HG02870 (cell line): ENCODE data around the gene ZNF223.

Experiments used
- ATAC-seq: cut with Tn5 transposase; IDR thresholded peaks from one replicate; pipeline ENCODE4 v1.9.1; 2021; ENCODE audit warnings: mild to moderate bottlenecking, moderate library complexity; ENCODE audit not compliant: unreplicated experiment

Gene ZNF223

GRCh38 chr19:44071824-44072542, 20.1 kb downstream of the ZNF223 start, which contains the start of gene ZNF284:
ZNF284 (plus strand) TSS chr19:44072159; CDS start chr19:44076390, 4,231 bp downstream.
- ATAC-seq, result peak; percentile 87

GRCh38 chr19:44072543-44073401, 20.9 kb downstream of the ZNF223 start:
- ATAC-seq, result no peak

GRCh38 chr19:44076325-44076724, 24.5 kb downstream of the ZNF223 start:
- ATAC-seq, result no peak

GRCh38 chr19:44092108-44092507, 40.3 kb downstream of the ZNF223 start:
- no peak for ATAC-seq

- peak; percentile 88 for ATAC-seq
These were observed 42.3 kb downstream of the ZNF223 start, which contains the start of gene ZNF224 for GRCh38 chr19:44093931-44094765. ZNF224 (plus strand) TSS chr19:44094361; CDS start chr19:44097874, 3,513 bp downstream.

GRCh38 chr19:44107751-44108150, 55.9 kb downstream of the ZNF223 start:
- no peak for ATAC-seq

- ATAC-seq, result no peak
These were observed 57.6 kb downstream of the ZNF223 start for GRCh38 chr19:44109458-44109857.

- ATAC-seq, result no peak
These were observed 60.2 kb downstream of the ZNF223 start for GRCh38 chr19:44111910-44112463.

GRCh38 chr19:44112802-44113137, 60.9 kb downstream of the ZNF223 start:
- ATAC-seq, result no peak

- peak; percentile 90 for ATAC-seq
These were observed 61.4 kb downstream of the ZNF223 start, which contains the start of gene ZNF225 for GRCh38 chr19:44113138-44113783. ZNF225 (plus strand) TSS chr19:44113399; CDS start chr19:44115828, 2,429 bp downstream.

GRCh38 chr19:44113784-44114390, 62.1 kb downstream of the ZNF223 start:
- peak; percentile 22 for ATAC-seq
